T1000 (cell line): ENCODE measurements around the gene PDE6C.

ENCODE experiments used
- DNase-seq: peaks from one replicate; lab custom pipeline; 2025; ENCODE audit warnings: mixed read lengths; lab: John Stamatoyannopoulos, UW

PDE6C gene

GRCh38 chr10:93703066-93703465, 90.7 kb downstream of the PDE6C start:
- DNase-seq = no peak

GRCh38 chr10:93703841-93704240, 91.5 kb downstream of the PDE6C start:
- no peak for DNase-seq

- DNase-seq = no peak
Measured at GRCh38 chr10:93704451-93704850, 92.1 kb downstream of the PDE6C start.

- DNase-seq = no peak
Measured at GRCh38 chr10:93707623-93708022, 95.3 kb downstream of the PDE6C start.

- DNase-seq = no peak
Measured at GRCh38 chr10:93710333-93710909, 98.1 kb downstream of the PDE6C start.

- DNase-seq = peak; percentile 19
Measured at GRCh38 chr10:93711891-93712290, 99.6 kb downstream of the PDE6C start.

GRCh38 chr10:93712593-93712992, 100.3 kb downstream of the PDE6C start:
- DNase-seq = no peak

- DNase-seq = no peak
Measured at GRCh38 chr10:93715345-93715744, 103.0 kb downstream of the PDE6C start.
